DMS153 (cell line): ENCODE results near the gene PAQR6.

Experiments used
- DNase-seq: peaks from one replicate; lab custom pipeline; 2025; lab: John Stamatoyannopoulos, UW

PAQR6 gene, protein sequence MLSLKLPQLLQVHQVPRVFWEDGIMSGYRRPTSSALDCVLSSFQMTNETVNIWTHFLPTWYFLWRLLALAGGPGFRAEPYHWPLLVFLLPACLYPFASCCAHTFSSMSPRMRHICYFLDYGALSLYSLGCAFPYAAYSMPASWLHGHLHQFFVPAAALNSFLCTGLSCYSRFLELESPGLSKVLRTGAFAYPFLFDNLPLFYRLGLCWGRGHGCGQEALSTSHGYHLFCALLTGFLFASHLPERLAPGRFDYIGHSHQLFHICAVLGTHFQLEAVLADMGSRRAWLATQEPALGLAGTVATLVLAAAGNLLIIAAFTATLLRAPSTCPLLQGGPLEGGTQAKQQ

DNA sequence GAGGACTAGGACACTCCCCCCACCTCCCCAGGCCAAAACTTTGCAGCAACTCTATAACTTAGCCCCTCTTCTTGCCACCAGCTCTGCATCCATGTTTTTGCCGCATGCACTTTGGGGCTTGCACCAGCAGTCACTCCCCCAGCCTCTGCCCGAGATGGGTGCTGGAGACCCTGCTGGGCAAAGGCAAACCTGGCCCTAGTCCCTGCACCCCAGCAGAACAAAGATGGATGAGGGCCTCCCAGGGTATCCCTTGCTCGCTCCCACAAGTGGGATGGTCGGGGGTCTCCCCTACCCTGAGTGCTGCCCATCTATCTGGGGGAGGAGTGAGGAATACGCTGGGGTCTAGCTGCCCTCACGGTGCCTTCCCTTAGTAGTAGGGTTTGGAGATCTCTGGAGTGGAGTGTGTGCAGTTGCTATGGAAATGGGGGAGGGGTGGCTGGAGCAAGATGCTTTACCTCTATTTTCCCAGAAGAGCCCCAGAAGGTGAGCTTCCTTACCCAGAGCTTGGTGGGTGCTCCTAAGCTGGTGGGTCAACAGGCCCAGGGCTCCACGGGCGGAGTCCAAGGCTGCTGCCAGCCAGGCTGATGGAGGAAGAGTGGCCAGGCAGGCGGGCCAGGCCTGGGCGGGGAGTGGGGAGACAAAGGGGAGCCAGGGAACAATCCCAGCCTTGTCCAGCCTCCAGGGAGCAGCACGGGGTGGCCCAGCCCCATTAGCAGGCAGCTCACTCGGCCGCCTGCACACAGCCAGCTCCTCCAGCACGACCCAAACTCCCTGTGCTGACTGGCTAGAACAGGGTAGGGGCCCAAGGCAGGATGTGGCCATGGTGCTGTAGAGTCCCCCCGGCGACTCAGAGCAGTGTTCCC is at the start of gene PAQR6:
PAQR6 (minus strand) TSS at position 597 of the 863 bp plus-strand sequence. CDS start 1,325 bp downstream, outside the sequence.
- peak; percentile 37 for DNase-seq

DNA sequence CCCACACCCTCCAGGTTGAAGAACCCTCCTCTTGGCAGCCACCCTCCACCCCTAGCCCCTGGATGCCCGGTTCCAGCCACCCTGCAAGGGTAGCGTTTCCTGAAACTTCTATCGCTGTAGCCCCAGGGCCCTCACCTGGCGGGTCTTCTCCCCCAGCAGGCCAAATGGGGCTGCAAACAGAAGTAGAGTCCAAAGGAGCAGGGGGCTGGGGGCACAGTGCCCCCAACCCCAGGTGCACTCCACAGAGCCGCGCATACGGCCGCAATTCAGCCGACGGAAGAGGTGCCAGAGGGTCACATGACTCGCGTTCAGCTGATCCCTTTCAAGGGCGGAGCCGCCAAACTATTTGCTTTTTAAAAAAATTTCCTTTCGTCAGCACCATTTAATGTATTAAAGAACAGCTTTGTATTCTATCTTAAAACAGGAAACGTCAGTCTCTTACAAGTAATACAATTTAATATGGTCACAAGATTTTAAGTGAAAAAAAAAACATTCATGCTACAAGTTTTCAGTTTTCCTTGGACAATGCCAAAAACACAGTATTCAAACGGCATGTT is 47.6 kb upstream of the PAQR6 start, which contains the start of gene GLMP:
GLMP (minus strand) TSS at position 289 of the 557 bp plus-strand sequence; CDS start at position 255, 34 bp downstream.
- DNase-seq, result no peak

DNA sequence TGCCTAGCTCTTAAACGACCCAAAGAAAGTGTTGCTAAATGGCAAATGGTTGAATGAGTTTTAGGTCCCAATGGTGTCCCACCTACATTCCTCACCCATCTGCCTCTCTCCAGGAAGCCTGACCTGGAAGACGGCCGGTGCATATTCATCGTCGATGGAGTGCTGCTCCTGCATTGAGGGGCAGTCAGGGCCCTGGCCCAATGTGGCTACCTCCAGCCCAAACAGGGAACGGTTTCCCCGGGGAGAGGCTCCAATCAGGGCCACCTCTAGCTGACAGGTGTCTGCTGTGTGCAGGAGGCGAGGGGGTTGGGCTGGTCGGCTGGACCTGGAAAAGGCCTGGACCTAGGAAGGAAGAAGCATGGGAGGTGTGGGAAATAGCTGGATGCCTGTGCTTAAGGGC is 46.0 kb upstream of the PAQR6 start:
- DNase-seq, result no peak

DNA sequence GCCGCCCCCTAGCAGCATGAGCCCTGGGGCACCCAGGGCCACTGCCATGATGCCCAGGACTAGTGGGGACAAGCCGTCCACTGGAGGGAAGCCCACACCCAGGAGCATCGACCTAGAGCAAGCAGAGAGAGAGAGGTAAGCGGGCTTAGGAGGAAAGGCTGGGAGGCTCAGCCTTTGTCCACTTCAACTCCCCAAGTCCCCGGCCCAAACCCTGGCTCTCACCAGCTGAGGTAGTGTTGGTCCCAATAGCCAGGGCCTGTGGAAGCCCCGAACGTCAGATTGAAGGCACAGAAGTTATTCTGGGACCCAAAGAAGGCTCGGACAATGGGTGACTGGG is 45.2 kb upstream of the PAQR6 start:
- no peak for DNase-seq

DNA sequence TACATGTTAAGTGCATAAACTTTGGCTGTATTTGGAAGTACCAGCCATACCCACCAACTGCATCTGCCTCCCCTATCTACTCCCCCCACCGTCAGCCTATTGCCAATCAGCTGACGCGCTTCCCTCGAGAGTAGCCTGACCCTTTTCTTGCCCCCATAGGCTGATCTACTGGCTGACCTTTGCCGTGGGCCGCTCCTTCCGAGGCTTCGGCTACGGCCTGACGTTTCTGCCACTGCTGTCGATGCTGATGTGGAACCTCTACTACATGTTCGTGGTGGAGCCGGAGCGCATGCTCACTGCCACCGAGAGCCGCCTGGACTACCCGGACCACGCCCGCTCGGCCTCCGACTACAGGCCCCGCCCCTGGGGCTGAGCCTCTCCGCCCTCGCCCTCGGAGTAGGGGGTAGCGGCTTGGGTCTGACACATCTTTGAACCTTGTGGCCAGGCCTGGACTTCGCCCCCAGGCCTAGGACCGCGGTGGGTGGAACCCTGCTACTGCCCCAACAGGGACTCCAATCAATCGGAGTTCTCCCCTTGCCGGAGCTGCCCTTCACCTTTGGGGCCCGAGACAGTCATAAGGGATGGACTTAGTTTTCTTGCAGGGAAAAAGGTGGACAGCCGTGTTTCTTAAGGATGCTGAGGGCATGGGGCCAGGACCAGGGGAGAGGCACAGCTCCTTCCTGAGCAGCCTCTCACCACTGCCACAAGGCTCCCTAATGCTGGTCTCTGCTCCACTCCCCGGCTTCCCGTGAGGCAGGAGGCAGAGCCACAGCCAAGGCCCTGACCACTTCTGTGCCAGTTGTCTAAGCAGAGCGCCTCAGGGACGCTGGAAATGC is 43.6 kb upstream of the PAQR6 start:
- DNase-seq, result peak; percentile 76

DNA sequence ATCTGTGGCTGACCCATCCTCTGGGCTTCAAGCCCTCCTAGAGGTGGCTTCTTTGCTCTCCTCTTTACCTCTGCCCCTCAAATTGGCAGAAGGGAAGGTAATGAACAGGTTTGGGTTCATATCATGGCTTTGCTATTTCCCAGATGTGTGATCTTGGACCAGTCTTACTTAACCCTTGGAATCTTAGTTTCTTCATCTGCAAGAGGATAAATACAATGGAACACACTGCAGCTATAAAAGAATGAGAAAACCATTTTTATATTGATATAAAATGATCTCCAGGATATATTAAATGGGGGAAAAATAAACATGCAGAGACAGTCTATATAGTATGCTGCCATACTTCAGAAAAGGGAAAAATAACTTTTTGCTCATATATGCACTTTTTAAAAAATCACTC is 42.0 kb upstream of the PAQR6 start:
- DNase-seq, result no peak

DNA sequence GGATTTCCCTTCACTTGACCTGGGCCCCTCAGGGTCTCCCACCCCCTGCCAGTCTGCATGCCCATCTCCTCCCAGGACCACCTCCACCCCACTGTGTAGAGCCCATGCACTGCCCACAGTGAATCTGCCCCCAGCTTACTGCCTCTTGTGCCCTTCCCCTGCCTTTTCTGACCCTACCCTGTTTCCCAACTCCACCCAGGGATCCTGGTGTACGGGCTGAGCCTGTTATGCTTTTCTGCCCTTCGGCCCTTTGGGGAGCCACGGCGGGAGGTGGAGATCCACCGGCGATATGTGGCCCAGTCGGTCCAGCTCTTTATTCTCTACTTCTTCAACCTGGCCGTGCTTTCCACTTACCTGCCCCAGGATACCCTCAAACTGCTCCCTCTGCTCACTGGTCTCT is 38.2 kb upstream of the PAQR6 start:
- DNase-seq, result no peak

DNA sequence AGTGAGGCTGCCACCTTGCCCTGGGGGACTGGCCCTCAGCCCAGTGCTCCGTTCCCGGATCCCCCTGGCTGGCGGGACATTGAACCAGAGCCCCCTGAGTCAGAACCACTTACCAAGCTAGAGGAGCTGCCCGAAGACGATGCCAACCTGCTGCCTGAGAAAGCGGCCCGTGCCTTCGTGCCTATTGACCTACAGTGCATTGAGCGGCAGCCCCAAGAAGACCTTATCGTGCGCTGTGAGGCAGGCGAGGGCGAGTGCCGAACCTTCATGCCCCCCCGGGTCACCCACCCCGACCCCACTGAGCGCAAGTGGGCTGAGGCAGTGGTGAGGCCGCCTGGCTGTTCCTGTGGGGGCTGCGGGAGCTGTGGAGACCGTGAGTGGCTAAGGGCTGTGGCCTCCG is 37.6 kb upstream of the PAQR6 start:
- no peak for DNase-seq

DNA sequence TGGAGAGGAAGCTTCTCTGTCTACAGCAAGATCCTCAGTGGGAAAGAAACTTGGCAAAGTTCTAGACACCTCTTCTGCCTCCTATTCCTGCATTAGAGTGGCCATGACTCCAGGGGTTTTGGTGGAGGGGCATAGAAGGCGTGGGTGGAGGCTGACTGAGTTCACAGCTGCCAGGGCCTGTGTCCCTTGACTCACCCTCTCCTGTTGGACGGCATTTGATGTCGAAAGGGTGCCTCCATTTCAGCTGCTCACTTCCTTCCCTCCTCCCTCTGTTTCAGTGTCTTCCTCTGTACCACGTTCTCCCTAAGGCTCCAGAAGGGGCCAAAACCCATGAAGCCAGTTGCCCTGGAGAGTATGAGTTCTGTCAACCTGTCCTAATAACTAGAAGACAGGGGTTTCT is 36.9 kb upstream of the PAQR6 start:
- DNase-seq, result no peak

DNA sequence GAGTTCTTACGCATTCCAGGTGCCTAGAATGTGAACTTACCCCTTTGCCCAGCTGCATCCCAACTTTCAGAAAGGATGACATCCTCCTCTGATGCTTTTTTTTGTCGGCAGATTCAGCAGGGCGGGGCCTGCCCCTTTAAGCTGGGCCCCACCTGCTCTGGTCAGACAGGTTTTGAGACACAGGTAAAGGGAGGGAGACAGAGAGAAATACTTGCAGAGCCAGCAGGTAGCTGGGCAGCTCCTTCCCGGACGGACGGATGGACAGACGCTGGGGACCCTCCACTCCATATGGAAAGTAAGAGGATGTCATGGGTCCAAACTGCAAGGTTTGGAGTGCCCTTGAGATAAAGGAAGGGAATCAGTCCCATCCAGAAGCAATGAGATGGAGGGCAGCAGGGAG is 36.3 kb upstream of the PAQR6 start, which contains the start of gene TMEM79:
TMEM79 (plus strand) TSS at position 214 of the 400 bp plus-strand sequence. CDS start 902 bp downstream, outside the sequence.
- DNase-seq, result no peak

DNA sequence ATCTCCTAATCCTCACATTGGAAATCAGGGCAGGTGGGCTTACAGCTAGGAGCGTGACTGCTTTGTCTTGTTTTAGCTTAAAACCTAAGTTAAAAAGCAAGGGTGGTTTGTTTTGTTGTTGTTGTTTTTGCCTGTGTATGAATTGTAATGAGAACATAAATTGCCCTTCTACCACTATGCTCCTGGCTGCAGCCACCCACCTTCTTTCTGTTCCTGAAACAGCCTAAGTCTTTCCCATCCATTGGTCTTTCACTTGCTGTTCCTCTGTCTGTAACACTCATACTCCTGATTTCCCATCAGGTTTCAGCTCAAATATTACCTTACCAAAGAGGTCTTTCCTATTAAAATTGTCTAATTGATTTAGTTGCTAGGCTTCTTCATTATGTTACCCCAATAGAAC is 35.7 kb upstream of the PAQR6 start:
- DNase-seq, result no peak

DNA sequence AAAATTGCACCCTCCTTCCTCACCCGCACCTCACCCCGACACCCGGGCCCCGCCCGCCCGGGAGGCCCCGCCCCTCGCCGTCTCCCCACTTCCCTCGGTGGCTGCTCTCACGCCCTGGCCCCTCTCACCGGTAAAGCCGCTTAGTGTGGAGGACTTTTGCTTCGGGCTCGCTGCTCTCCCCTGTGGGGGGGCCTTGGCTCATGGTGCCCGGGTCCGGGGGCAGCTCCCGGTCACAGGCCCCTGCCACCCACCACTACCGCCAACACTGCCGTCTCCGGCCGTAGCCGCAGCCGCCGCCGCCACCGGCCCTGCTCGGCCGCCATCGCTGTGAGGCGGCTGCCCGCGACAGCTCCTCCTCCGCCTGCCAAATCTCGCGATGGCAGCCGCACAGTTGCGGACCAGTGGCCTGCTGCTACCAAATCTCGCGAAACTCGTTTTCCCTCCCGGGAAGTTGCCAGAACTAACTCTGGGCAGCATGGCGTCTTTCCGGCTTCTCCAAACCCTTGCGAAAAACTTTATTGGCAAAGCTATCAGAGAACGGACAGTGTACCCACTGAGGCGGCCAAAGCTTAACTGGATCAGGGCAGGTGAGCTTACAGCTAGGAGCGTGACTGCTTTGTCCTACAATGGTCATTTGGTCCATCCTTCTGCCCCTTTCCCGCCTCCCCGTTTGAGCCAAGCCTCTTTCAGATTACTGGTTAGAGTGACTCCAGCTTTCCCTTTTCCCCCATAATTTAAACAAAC is 34.8 kb upstream of the PAQR6 start, which contains the start of gene SMG5:
SMG5 (minus strand) TSS at position 347 of the 744 bp plus-strand sequence; CDS start at position 202, 145 bp downstream.
- DNase-seq, result peak; percentile 99

DNA sequence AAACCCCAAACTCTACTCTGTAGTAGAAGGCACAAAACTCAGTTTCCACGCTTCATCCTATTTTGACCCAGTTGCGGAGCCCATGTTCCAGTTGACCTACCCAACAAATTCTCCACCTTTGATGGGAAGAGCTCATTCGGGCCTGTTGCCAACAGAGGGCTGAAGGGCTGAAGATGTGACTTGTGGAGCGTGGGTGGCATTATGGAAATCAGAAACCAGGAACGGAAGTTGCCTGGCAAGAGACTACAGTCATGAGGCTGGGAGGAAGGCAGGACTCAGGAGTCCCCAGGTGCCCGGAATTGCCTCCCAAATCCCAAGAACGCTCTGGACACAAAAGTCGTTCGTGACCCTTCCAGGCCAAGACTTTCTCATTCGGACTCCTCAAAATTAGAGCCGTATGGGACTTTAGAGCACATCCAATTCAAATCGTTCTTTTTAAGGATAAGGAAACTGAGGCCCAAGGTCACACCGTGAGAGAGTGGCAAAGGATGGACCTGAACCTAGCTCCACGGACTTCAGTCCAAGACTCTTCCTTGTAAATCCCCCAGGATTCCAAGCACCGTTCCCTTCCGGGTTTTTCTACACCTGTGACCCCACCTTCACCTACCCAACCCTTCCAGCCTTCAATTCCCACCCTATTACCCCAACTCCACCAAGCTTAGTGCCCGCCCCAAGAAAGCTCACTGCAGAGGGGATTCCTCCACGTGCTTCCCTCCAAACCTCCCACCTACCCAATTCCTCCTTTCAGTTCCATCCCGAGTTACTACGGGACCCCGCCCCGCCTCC is 34.0 kb upstream of the PAQR6 start:
- peak; percentile 29 for DNase-seq

DNA sequence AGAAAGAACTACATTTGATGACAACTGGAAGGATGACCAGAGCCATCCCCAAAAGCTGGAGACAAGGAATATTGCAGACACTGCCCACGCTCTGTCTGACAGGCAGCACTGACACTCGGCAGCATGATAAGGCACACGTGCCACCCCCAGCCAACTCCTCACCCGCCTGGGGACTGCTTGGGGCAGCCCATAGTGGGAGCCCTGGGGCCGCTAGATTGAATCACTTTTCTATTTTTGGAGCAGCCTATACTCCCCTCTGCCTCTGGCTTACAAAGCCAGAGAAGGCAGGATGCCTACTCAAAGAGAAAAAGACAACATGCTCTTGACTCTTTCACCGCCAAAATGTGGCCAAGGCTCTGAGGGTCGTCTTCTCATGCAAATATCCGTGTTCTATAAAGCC is 33.4 kb upstream of the PAQR6 start:
- DNase-seq, result no peak

DNA sequence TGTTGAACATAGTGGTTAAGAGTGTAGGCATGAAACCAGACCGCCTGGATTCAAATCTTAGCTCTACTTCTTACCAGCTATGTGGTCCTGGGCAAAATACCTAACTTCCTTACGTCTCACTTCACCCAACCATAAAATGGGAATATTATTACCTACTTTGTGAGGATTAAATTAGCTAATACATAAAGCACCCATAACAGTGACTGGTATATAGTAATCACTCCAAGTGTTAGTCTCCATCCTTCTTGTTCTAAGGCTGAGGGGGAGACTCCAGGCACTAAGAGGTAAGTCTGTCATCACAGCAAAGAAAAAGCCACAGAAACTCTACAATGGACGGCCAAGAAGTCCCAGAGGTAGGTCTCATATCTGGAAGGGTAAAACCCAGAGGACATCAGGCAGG is 32.0 kb upstream of the PAQR6 start:
- DNase-seq, result no peak

DNA sequence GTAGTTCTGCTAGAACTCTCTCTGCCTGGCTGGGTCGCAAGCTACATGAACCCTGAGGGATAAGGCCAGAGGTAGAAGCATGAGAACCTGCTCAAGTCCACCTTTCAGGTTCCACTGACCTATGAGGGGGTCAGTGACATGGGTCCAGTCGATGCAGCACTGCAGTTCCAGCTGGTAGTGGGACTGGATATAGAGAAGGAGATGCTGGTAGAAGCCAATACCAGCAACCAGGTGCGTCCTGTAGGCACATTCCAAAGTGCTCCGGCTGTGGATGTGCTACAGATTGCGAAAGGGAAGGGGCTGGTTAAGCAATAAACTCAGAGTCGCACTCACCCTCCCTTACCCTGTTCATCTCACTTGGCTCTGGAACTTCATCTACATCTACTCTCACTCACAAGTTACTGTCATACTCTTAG is 29.1 kb upstream of the PAQR6 start:
- DNase-seq, result no peak

DNA sequence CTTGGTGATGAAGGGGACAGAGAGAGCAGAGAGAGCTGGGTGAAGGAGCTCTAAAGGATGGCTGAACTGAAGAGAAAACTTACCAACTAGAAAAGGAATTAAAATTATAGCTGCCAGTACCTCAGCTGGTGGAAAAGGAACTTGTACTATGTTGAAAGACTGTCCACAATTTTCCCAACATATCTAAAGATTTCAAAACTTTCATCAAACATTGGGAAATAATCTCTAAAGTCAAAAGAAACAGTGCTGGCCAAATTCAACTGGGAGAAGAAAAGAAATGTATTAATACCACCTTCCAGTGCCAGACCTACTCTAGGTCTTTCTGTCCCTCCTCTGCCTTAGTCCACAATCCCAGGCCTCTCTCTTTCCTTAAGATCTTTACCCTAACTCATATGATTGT is 28.7 kb upstream of the PAQR6 start:
- DNase-seq, result no peak

DNA sequence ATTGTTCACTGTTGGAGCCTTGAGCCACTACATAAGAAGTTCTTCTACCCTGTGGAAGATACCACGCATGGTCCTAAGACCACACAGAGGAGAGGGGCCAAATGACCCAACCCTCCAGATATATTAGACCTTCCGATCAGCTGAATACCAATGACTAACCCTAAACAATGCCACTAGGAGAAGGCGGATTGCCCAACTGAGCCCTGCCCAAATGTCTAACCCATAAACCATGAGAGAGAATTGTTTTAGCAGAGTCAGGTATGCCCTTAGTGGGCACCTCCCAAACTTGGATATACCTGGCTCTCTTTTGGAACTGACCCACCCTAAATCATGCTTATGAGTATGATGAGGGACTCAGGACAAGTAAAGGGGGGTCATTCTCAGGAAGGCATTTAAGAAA is 22.5 kb upstream of the PAQR6 start:
- DNase-seq, result no peak

DNA sequence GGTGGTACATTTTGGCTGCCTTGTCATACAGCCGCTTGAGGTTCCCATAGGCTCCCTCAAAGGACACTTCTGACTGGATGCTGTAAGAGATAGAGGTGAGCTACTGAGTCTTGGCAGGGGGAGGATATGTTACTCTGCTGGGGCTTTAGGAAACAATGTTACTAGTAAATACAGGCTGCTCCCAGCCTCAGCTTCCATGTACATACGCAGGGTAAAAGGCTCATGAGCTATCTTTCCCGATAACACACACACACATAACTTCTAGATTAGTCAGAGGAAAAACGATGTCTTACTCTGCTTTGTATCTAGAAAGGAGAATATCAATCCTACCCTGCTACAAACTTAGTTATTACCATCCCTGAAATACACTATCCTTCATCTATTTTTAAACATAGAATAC is 20.5 kb upstream of the PAQR6 start:
- DNase-seq, result no peak

DNA sequence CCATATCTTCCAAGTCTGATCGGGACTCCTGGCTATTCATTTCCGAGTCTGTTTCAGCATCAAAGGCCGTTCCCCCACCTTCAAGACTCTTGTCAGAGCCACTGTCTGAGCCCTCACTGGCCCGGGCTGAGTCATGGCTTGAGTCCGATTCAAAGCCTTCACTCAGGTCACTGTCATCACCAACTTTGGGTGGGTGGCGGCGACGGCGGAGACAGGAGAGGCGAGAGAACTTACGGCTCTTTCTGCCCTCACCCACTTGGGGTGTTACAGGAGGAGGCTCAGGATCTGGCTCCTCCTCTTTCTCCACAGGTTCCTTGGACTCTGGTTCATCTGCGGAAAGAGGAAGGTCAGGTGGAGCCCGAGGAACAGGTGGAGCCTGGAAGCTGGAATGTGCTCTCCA is 18.2 kb upstream of the PAQR6 start:
- DNase-seq, result no peak
